IMR-90 (cell line): ENCODE measurements around the gene TMEM214. TPM values are rescaled to one million over a fixed set of nuclear protein-coding genes. Genes with fewer than 3 reads are reported as not detected.

ENCODE experiments used
- ATAC-seq: fragments of 200-7000 bp; cut with Tn5 transposase; 2 replicates; pipeline ENCODE4 v1.9.1; 2020; ENCODE audit warnings: low read depth, mild to moderate bottlenecking, moderate library complexity
- BruUV-seq: library from RNA; stranded (reverse); fragments of 400-500 nt; replicated peaks from 2 replicates; lab custom pipeline; 2021; lab: Mats Ljungman, UMichigan
- CTCF ChIA-PET: fragments of 300-600 bp; formaldehyde crosslinking; extraction: SDS; loops from one replicate; lab custom pipeline; 2021; ENCODE audit warnings: antibody characterized with exemption; lab: Yijun Ruan, JAX
- POLR2A ChIA-PET: fragments of 300-600 bp; sonication (Branson Sonifier 250); formaldehyde crosslinking; loops from one replicate; lab custom pipeline; 2022; ENCODE audit warnings: antibody characterized with exemption; ENCODE audit not compliant: unreplicated experiment; lab: Charles Lee
- DNase-seq: peaks from one replicate; pipeline ENCODE4 v3.0.0; 2013
- H2AFZ ChIP-seq: replicated peaks from 2 replicates; pipeline ENCODE3; 2013; ENCODE audit warnings: low read length, mild to moderate bottlenecking; ENCODE audit not compliant: poor library complexity
- H2AK5ac ChIP-seq: 2 replicates; pipeline ENCODE4 v1.6.1; 2013; ENCODE audit warnings: low read depth, low read length, inconsistent platforms
- H2AK9ac ChIP-seq: replicated peaks from 2 replicates; pipeline ENCODE3; 2013; ENCODE audit warnings: mild to moderate bottlenecking, low read depth, low read length, moderate library complexity; ENCODE audit not compliant: poor library complexity
- H2BK120ac ChIP-seq: 2 replicates; pipeline ENCODE4 v1.6.1; 2013; ENCODE audit warnings: low read depth, low read length, inconsistent platforms
- H2BK15ac ChIP-seq: 3 replicates; pipeline ENCODE4 v1.6.1; 2013; ENCODE audit warnings: low read depth, low read length, inconsistent platforms
- H2BK20ac ChIP-seq: 2 replicates; pipeline ENCODE4 v1.6.1; 2013; ENCODE audit warnings: low read depth, mild to moderate bottlenecking, inconsistent platforms, low read length, moderate library complexity
- H2BK5ac ChIP-seq: 2 replicates; pipeline ENCODE4 v1.6.1; 2013; ENCODE audit warnings: mild to moderate bottlenecking, low read depth, low read length, inconsistent platforms; ENCODE audit not compliant: poor library complexity, severe bottlenecking
- H3K14ac ChIP-seq: replicated peaks from 2 replicates; pipeline ENCODE4 v1.6.1; 2013; ENCODE audit warnings: low read depth, low read length, inconsistent platforms
- H3K18ac ChIP-seq: 2 replicates; pipeline ENCODE4 v1.6.1; 2013; ENCODE audit warnings: low read depth, low read length, control low read depth
- H3K23ac ChIP-seq: 2 replicates; pipeline ENCODE4 v1.6.1; 2013; ENCODE audit warnings: low read depth, low read length, inconsistent platforms
- H3K27ac ChIP-seq: 2 replicates; pipeline ENCODE4 v1.5.1; 2013; ENCODE audit warnings: mild to moderate bottlenecking, control low read depth, low read length; ENCODE audit not compliant: insufficient read depth
- H3K27me3 ChIP-seq: 2 replicates; pipeline ENCODE4 v1.6.1; 2013; ENCODE audit warnings: low read length; ENCODE audit not compliant: control insufficient read depth, insufficient read depth
- H3K36me3 ChIP-seq: 2 replicates; pipeline ENCODE4 v1.6.1; 2013; ENCODE audit warnings: low read length, mixed read lengths; ENCODE audit not compliant: control insufficient read depth, insufficient read depth
- H3K4ac ChIP-seq: 2 replicates; pipeline ENCODE4 v1.6.1; 2013; ENCODE audit warnings: low read depth, low read length, inconsistent platforms
- H3K4me1 ChIP-seq: 2 replicates; pipeline ENCODE4 v1.6.1; 2013; ENCODE audit warnings: low read length, mixed read lengths; ENCODE audit not compliant: control insufficient read depth, insufficient read depth
- H3K4me2 ChIP-seq: 2 replicates; pipeline ENCODE4 v1.6.1; 2013; ENCODE audit warnings: low read depth, mild to moderate bottlenecking, control low read depth, low read length, moderate library complexity
- H3K4me3 ChIP-seq: 2 replicates; pipeline ENCODE4 v1.5.1; 2013; ENCODE audit warnings: low read depth, mild to moderate bottlenecking, control low read depth, low read length, moderate library complexity; ENCODE audit not compliant: insufficient read depth
- H3K56ac ChIP-seq: 2 replicates; pipeline ENCODE4 v1.6.1; 2013; ENCODE audit warnings: low read length, inconsistent platforms; ENCODE audit not compliant: insufficient read depth; ENCODE audit errors: extremely low read depth
- H3K79me1 ChIP-seq, 2 experiments: 2 replicates each; pipeline ENCODE4 v1.6.1; 2013; ENCODE audit warnings: low read length in 2 of 2, inconsistent platforms in 1 of 2, low read depth in 1 of 2
- H3K9ac ChIP-seq: 2 replicates; pipeline ENCODE4 v1.6.1; 2013; ENCODE audit warnings: low read depth, low read length, control low read depth
- H3K9me1 ChIP-seq: 2 replicates; pipeline ENCODE4 v1.6.1; 2013; ENCODE audit warnings: low read length, inconsistent platforms; ENCODE audit not compliant: insufficient read depth
- H3K9me3 ChIP-seq: 2 replicates; pipeline ENCODE4 v1.6.1; 2013; ENCODE audit warnings: low read length; ENCODE audit not compliant: control insufficient read depth, insufficient read depth
- H4K20me1 ChIP-seq: 2 replicates; pipeline ENCODE4 v1.6.1; 2013; ENCODE audit warnings: low read length, inconsistent platforms; ENCODE audit not compliant: insufficient read depth
- H4K5ac ChIP-seq: 2 replicates; pipeline ENCODE4 v1.6.1; 2013; ENCODE audit warnings: mild to moderate bottlenecking, low read depth, low read length, control low read depth
- H4K8ac ChIP-seq, 2 experiments: 2 replicates each; pipeline ENCODE4 v1.6.1; 2013; ENCODE audit warnings: low read depth in 2 of 2, low read length in 2 of 2, control low read depth in 1 of 2, inconsistent platforms in 1 of 2
- H4K91ac ChIP-seq: 2 replicates; pipeline ENCODE4 v1.6.1; 2013; ENCODE audit warnings: low read depth, low read length, inconsistent platforms; ENCODE audit not compliant: insufficient read depth
- BHLHE40 ChIP-seq: fragments of 150-350 bp; IDR thresholded peaks from 2 replicates; pipeline ENCODE4 v1.6.1; 2016; ENCODE audit warnings: mild to moderate bottlenecking, low read depth, low read length
- CEBPB ChIP-seq: IDR thresholded peaks from 2 replicates; pipeline ENCODE4 v1.6.1; 2012; ENCODE audit warnings: low read depth, low read length, improper control_type of control experiment
- CHD1 ChIP-seq: IDR thresholded peaks from 2 replicates; pipeline ENCODE4 v1.6.1; 2012; ENCODE audit warnings: low read depth, low read length, improper control_type of control experiment
- FOS ChIP-seq: fragments of 150-350 bp; IDR thresholded peaks from 2 replicates; pipeline ENCODE4 v1.6.1; 2016; ENCODE audit warnings: low read depth, low read length
- MAFK ChIP-seq: IDR thresholded peaks from 2 replicates; pipeline ENCODE4 v1.6.1; 2012; ENCODE audit warnings: low read depth, low read length, improper control_type of control experiment
- MAZ ChIP-seq: IDR thresholded peaks from 2 replicates; pipeline ENCODE4 v1.6.1; 2012; ENCODE audit warnings: low read depth, mild to moderate bottlenecking, low read length, improper control_type of control experiment, moderate library complexity, borderline replicate concordance
- MXI1 ChIP-seq: IDR thresholded peaks from 2 replicates; pipeline ENCODE4 v1.6.1; 2012; ENCODE audit warnings: low read depth, mild to moderate bottlenecking, low read length, moderate library complexity, borderline replicate concordance
- NFE2L2 ChIP-seq: fragments of 150-350 bp; IDR thresholded peaks from 2 replicates; pipeline ENCODE4 v1.6.1; 2016; ENCODE audit warnings: low read depth, mild to moderate bottlenecking, low read length
- POLR2A ChIP-seq: IDR thresholded peaks from 2 replicates; pipeline ENCODE4 v1.6.1; 2012; ENCODE audit warnings: mild to moderate bottlenecking, low read depth, low read length
- RAD21 ChIP-seq: IDR thresholded peaks from 2 replicates; pipeline ENCODE4 v1.6.1; 2012; ENCODE audit warnings: low read length, improper control_type of control experiment
- RCOR1 ChIP-seq: IDR thresholded peaks from 2 replicates; pipeline ENCODE4 v1.6.1; 2012; ENCODE audit warnings: mild to moderate bottlenecking, low read length, improper control_type of control experiment; ENCODE audit not compliant: insufficient replicate concordance
- RFX5 ChIP-seq: IDR thresholded peaks from 2 replicates; pipeline ENCODE4 v1.8.0; 2012; ENCODE audit warnings: low read depth, mild to moderate bottlenecking, low read length, moderate library complexity
- SMC3 ChIP-seq: fragments of 150-350 bp; IDR thresholded peaks from 2 replicates; pipeline ENCODE4 v1.6.1; 2016; ENCODE audit warnings: low read depth, mild to moderate bottlenecking, antibody characterized with exemption, low read length, moderate library complexity
- WGBS, 2 experiments: methylation state at CpG; one replicate each; pipeline versions ENCODE4 v1.1.5 to v1.1.7; 2013; ENCODE audit warnings: missing lambda C conversion rate in 2 of 2; ENCODE audit not compliant: insufficient read length in 1 of 2; ENCODE audit errors: extremely low coverage in 2 of 2; 5-methylcytosine and 5-hydroxymethylcytosine counted together
- dilution Hi-C: fragments of 300-500 bp; cut with HindIII; formaldehyde crosslinking; loops from one replicate; pipeline ENCODE4 v1.14.3; 2018; ENCODE audit warnings: low sequenced_read_pairs; ENCODE audit not compliant: unreplicated experiment
- in situ Hi-C: fragments of 300-500 bp; cut with MboI; formaldehyde crosslinking; loops from 3 replicates; pipeline ENCODE4 v1.14.3; 2019; ENCODE audit warnings: low sequenced_read_pairs, inconsistent platforms, mixed read lengths
- intact Hi-C: fragments of 100-400 bp; cut with micrococcal nuclease; formaldehyde crosslinking; loops from 2 replicates; pipeline ENCODE4 v1.10.0; 2022
- polyA plus RNA-seq, 3 experiments: library from polyadenylated mRNA; depleted of rRNA; stranded (reverse); fragments of >200 nt; gene quantifications; 2 replicates each; pipeline ENCODE4 v1.2.3, GENCODE V29; 2012; ENCODE audit warnings: low replicate concordance in 1 of 3
- total RNA-seq: library from RNA; depleted of rRNA; stranded (reverse); fragments of >200 nt; gene quantifications from 2 replicates; pipeline ENCODE4 v1.2.3, GENCODE V29; 2012
- TF ChIP-seq, protein P1 (sequence below): conservative IDR thresholded peaks from 2 replicates; pipeline ENCODE4 v1.5.1; 2012; ENCODE audit warnings: mild to moderate bottlenecking, low read depth, low read length, improper control_type of control experiment
- TF ChIP-seq, protein P2 (sequence below): fragments of 150-350 bp; IDR thresholded peaks from 2 replicates; pipeline ENCODE4 v1.6.1; 2017; ENCODE audit warnings: mild to moderate bottlenecking, antibody characterized with exemption, low read length, low read depth
- TF ChIP-seq, protein P3 (sequence below): fragments of 150-350 bp; IDR thresholded peaks from 2 replicates; pipeline ENCODE4 v1.6.1; 2016; ENCODE audit warnings: low read depth, mild to moderate bottlenecking, low read length, moderate library complexity, borderline replicate concordance

The TMEM214 gene
- total and polyA plus RNA-seq, 2 of the 4 experiments (the other 2 are of a cell fraction): 32.1 to 121 TPM

DNA sequence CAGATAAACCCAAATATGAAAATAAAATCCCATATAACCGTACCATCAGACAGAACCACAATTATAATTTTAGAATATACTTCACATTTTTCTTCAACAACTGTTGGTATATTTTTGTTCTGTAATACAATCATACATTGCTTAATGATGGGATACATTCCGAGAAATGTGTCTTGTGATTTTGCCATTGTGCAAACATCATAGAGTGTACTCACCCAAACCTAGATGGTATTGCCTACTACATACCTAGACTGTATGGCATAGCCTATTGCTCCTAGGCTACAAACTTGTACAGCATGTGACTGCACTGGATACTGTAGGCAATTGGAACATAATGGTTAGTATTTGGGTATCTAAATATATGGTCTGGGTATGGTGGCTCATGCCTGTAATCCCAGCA, 31.8 kb upstream of the TMEM214 start:
- no peak overlapping the region for H4K91ac ChIP-seq
- BruUV-seq: no TSS peak
- no peak for ATAC-seq
- H3K27me3 ChIP-seq: no peaks in the 10 kb centered on the region; the same call in 1 of the 2 replicates
- H4K8ac ChIP-seq: no peak overlapping the region
- ChIA-PET POLR2A (no interaction called here), CTCF (no interaction called here)
- no peak overlapping the region for H3K18ac ChIP-seq
- H2BK120ac ChIP-seq: no peak overlapping the region
- in situ Hi-C loops: no loop called here
- no peak overlapping the region for H4K5ac ChIP-seq
- no peaks in the 10 kb centered on the region for H3K36me3 ChIP-seq
- TF ChIP-seq NFE2L2: no peak
- no peak for TF ChIP-seq MAZ
- TF ChIP-seq RCOR1: no peak
- TF ChIP-seq RFX5: no peak
- TF ChIP-seq, protein P1, sequence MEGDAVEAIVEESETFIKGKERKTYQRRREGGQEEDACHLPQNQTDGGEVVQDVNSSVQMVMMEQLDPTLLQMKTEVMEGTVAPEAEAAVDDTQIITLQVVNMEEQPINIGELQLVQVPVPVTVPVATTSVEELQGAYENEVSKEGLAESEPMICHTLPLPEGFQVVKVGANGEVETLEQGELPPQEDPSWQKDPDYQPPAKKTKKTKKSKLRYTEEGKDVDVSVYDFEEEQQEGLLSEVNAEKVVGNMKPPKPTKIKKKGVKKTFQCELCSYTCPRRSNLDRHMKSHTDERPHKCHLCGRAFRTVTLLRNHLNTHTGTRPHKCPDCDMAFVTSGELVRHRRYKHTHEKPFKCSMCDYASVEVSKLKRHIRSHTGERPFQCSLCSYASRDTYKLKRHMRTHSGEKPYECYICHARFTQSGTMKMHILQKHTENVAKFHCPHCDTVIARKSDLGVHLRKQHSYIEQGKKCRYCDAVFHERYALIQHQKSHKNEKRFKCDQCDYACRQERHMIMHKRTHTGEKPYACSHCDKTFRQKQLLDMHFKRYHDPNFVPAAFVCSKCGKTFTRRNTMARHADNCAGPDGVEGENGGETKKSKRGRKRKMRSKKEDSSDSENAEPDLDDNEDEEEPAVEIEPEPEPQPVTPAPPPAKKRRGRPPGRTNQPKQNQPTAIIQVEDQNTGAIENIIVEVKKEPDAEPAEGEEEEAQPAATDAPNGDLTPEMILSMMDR: no peak
- TF ChIP-seq POLR2A: no peak
- no peak for TF ChIP-seq BHLHE40
- no peak for TF ChIP-seq MAFK
- no peak for TF ChIP-seq CEBPB
- no peak for TF ChIP-seq MXI1
- TF ChIP-seq, protein P2, sequence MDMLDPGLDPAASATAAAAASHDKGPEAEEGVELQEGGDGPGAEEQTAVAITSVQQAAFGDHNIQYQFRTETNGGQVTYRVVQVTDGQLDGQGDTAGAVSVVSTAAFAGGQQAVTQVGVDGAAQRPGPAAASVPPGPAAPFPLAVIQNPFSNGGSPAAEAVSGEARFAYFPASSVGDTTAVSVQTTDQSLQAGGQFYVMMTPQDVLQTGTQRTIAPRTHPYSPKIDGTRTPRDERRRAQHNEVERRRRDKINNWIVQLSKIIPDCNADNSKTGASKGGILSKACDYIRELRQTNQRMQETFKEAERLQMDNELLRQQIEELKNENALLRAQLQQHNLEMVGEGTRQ: no peak
- TF ChIP-seq FOS: no peak
- TF ChIP-seq RAD21: no peak
- TF ChIP-seq CHD1: no peak
- TF ChIP-seq, protein P3, sequence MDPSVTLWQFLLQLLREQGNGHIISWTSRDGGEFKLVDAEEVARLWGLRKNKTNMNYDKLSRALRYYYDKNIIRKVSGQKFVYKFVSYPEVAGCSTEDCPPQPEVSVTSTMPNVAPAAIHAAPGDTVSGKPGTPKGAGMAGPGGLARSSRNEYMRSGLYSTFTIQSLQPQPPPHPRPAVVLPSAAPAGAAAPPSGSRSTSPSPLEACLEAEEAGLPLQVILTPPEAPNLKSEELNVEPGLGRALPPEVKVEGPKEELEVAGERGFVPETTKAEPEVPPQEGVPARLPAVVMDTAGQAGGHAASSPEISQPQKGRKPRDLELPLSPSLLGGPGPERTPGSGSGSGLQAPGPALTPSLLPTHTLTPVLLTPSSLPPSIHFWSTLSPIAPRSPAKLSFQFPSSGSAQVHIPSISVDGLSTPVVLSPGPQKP: no peak
- TF ChIP-seq SMC3: no peak
- no peak for DNase-seq
- H3K4me1 ChIP-seq: peaks cover 4% of the 10 kb centered on the region; the same call in 1 of the 2 replicates
- H3K9ac ChIP-seq: no peak overlapping the region
- H3K4me2 ChIP-seq: no peak overlapping the region
- H2BK20ac ChIP-seq: no peak overlapping the region
- no peak overlapping the region for H2AFZ ChIP-seq
- H3K27ac ChIP-seq: no peak overlapping the region
- WGBS, 2 experiments: no CpG with 5 or more reads among the region's 2 CpGs
- no peak overlapping the region for H2BK15ac ChIP-seq
- no peak overlapping the region for H2AK5ac ChIP-seq
- H3K4me3 ChIP-seq: no peak overlapping the region
- H3K9me1 ChIP-seq: peaks cover 15% of the 10 kb centered on the region
- H2AK9ac ChIP-seq: no peak overlapping the region
- H3K4ac ChIP-seq: no peak overlapping the region
- H3K23ac ChIP-seq: no peak overlapping the region
- H3K56ac ChIP-seq: no peak overlapping the region
- no peak overlapping the region for H2BK5ac ChIP-seq
- no peaks in the 10 kb centered on the region; the same call in 1 of the 2 replicates for H4K20me1 ChIP-seq
- no peaks in the 10 kb centered on the region for H3K9me3 ChIP-seq
- no peak overlapping the region for H3K14ac ChIP-seq
- dilution Hi-C loops: no loop called here
- intact Hi-C loops: no loop called here
- peaks cover 0 to 4% of the 10 kb centered on the region in 2 experiments; a peak in 1 of 4 replicates for H3K79me1 ChIP-seq
